WTC11 (cell line): ENCODE measurements around the gene TBC1D22A.

Experiments
- TF ChIP-seq, protein P1 (sequence below): sonication (generic); formaldehyde crosslinking; IDR thresholded peaks from 2 replicates; pipeline ENCODE4 v1.8.0; 2022; ENCODE audit warnings: mild to moderate bottlenecking, missing genetic modification reagents
- TF ChIP-seq, protein P2 (sequence below): fragments of 200-600 bp; IDR thresholded peaks from 2 replicates; pipeline ENCODE4 v1.8.0; 2022; ENCODE audit warnings: antibody characterized with exemption

DNA sequence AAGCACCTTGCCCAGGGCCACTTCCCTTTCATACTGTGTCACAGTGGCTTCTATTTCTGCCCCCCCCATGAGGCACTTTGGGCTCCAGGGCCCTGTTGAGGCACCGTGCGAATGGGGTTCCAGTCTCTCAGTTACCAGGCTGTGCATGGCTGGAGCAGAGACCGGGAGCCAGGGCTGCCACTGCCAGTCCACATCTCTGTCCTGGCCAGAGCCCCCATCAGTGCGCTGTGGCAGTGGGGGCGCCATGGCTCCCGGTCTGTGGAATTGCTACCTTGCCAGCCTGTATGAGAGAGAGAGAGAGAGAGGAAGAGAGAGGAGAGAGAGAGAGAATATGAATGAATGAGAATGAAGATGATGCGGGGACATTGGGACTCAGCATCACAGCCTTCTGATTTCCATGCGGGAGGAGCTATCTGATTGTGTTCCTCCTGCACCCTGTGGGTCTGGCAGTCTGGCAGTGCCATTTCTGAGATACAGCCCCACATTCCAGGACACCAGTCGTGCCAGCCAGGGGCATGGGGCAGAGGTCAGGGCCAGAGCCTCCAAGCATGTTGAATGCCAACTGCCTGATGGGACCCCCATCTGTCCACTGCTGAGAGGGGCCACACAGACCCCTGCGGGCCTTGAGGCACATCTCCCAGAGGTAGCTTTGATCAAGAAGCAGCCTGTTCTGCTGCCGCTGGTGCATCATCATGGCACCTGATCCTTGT, 279.8 kb downstream of the TBC1D22A start:
- TF ChIP-seq, protein P1, sequence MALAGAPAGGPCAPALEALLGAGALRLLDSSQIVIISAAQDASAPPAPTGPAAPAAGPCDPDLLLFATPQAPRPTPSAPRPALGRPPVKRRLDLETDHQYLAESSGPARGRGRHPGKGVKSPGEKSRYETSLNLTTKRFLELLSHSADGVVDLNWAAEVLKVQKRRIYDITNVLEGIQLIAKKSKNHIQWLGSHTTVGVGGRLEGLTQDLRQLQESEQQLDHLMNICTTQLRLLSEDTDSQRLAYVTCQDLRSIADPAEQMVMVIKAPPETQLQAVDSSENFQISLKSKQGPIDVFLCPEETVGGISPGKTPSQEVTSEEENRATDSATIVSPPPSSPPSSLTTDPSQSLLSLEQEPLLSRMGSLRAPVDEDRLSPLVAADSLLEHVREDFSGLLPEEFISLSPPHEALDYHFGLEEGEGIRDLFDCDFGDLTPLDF (CRISPR knock-in tag), result no peak
- TF ChIP-seq, protein P2, sequence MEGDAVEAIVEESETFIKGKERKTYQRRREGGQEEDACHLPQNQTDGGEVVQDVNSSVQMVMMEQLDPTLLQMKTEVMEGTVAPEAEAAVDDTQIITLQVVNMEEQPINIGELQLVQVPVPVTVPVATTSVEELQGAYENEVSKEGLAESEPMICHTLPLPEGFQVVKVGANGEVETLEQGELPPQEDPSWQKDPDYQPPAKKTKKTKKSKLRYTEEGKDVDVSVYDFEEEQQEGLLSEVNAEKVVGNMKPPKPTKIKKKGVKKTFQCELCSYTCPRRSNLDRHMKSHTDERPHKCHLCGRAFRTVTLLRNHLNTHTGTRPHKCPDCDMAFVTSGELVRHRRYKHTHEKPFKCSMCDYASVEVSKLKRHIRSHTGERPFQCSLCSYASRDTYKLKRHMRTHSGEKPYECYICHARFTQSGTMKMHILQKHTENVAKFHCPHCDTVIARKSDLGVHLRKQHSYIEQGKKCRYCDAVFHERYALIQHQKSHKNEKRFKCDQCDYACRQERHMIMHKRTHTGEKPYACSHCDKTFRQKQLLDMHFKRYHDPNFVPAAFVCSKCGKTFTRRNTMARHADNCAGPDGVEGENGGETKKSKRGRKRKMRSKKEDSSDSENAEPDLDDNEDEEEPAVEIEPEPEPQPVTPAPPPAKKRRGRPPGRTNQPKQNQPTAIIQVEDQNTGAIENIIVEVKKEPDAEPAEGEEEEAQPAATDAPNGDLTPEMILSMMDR, result no peak
